NCI-H2171 treated with DMSO at 0.1 percent for 48 hours (cell line): Measurements from ENCODE around the gene SPDYE4.
"Not testable (repeated sequence)": the region's sequence is repeated elsewhere in the genome, so short reads cannot be mapped to it uniquely, and the experiment has no call there.

Experiments used
- DNase-seq: peaks from one replicate; lab custom pipeline; 2025; lab: John Stamatoyannopoulos, UW

The SPDYE4 gene

GRCh38 chr17:8758137-8758596, at the start of gene SPDYE4:
TSS of gene SPDYE4 (minus strand) at chr17:8758546. CDS start at chr17:8758382, 164 bp downstream.
- no peak for DNase-seq

- DNase-seq: no peak
Measured at GRCh38 chr17:8806926-8807550, 48.7 kb upstream of the SPDYE4 start.

- DNase-seq: no peak
Measured at GRCh38 chr17:8806253-8806925, 48.0 kb upstream of the SPDYE4 start.

GRCh38 chr17:8805396-8805795, 47.0 kb upstream of the SPDYE4 start:
- DNase-seq: not testable (repeated sequence)

GRCh38 chr17:8803531-8804420, 45.4 kb upstream of the SPDYE4 start:
- DNase-seq: no peak

- no peak for DNase-seq
Measured at GRCh38 chr17:8801135-8801840, 42.9 kb upstream of the SPDYE4 start.

GRCh38 chr17:8800656-8801055, 42.3 kb upstream of the SPDYE4 start:
- DNase-seq: no peak

GRCh38 chr17:8799570-8800212, 41.3 kb upstream of the SPDYE4 start:
- no peak for DNase-seq

- DNase-seq: no peak
Measured at GRCh38 chr17:8798846-8799569, 40.7 kb upstream of the SPDYE4 start, which contains the start of gene MFSD6L. TSS of gene MFSD6L (minus strand) at chr17:8799365. CDS start at chr17:8799120, 245 bp downstream.

- no peak for DNase-seq
Measured at GRCh38 chr17:8798176-8798845, 40.0 kb upstream of the SPDYE4 start.

- no peak for DNase-seq
Measured at GRCh38 chr17:8797621-8798175, 39.4 kb upstream of the SPDYE4 start.

- no peak for DNase-seq
Measured at GRCh38 chr17:8794636-8795035, 36.3 kb upstream of the SPDYE4 start.

- no peak for DNase-seq
Measured at GRCh38 chr17:8793649-8794048, 35.3 kb upstream of the SPDYE4 start.

GRCh38 chr17:8792646-8793045, 34.3 kb upstream of the SPDYE4 start:
- DNase-seq: no peak

- no peak for DNase-seq
Measured at GRCh38 chr17:8791910-8792270, 33.5 kb upstream of the SPDYE4 start.

GRCh38 chr17:8791248-8791909, 33.0 kb upstream of the SPDYE4 start:
- DNase-seq: no peak

GRCh38 chr17:8789743-8790142, 31.4 kb upstream of the SPDYE4 start:
- no peak for DNase-seq

GRCh38 chr17:8788998-8789397, 30.7 kb upstream of the SPDYE4 start:
- no peak for DNase-seq
